ENCODE data around the gene NOC3L.

DNA sequence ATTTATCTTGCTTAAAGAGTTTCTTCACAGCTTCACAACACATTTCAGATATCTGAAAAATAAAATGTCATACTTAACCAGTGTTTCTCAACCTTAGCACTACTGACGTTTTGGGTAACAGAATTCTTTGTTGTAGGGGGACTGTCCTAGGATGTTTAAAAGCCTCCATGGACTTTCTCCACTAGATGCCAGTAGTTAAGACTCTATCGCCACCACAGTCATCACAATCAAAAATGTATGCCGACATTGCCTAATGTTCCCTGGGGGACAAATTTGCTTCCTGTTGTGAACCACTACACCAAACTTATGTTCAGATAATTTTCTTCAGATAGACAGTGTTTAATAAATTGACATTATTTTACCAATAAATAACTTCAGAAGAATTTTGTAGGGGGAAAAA lies 13.4 kb downstream of the NOC3L start:
- TF ChIP-seq, protein P1, sequence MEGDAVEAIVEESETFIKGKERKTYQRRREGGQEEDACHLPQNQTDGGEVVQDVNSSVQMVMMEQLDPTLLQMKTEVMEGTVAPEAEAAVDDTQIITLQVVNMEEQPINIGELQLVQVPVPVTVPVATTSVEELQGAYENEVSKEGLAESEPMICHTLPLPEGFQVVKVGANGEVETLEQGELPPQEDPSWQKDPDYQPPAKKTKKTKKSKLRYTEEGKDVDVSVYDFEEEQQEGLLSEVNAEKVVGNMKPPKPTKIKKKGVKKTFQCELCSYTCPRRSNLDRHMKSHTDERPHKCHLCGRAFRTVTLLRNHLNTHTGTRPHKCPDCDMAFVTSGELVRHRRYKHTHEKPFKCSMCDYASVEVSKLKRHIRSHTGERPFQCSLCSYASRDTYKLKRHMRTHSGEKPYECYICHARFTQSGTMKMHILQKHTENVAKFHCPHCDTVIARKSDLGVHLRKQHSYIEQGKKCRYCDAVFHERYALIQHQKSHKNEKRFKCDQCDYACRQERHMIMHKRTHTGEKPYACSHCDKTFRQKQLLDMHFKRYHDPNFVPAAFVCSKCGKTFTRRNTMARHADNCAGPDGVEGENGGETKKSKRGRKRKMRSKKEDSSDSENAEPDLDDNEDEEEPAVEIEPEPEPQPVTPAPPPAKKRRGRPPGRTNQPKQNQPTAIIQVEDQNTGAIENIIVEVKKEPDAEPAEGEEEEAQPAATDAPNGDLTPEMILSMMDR (conservative IDR thresholded peaks at IDR 0.05; ENCODE audit: low read depth, low read length), result no peak
- TF ChIP-seq BHLHE40 (IDR thresholded peaks at IDR 0.05; ENCODE audit: low read depth, low read length) (no peak), POLR2A (IDR thresholded peaks at IDR 0.05; ENCODE audit: low read depth, low read length) (no peak), MAFK (IDR thresholded peaks at IDR 0.05; ENCODE audit: low read depth, low read length) (no peak), FOS (IDR thresholded peaks at IDR 0.05; ENCODE audit: low read depth, low read length) (no peak), RCOR1 (IDR thresholded peaks at IDR 0.05; ENCODE audit: insufficient replicate concordance, low read length) (no peak), MAZ (IDR thresholded peaks at IDR 0.05; ENCODE audit: borderline replicate concordance, low read depth, low read length) (no peak), RAD21 (IDR thresholded peaks at IDR 0.05; ENCODE audit: low read length) (no peak), NFE2L2 (IDR thresholded peaks at IDR 0.05; ENCODE audit: low read depth, low read length) (no peak), RFX5 (IDR thresholded peaks at IDR 0.05; ENCODE audit: low read depth, low read length) (no peak), CEBPB (IDR thresholded peaks at IDR 0.05; ENCODE audit: low read depth, low read length) (no peak), SMC3 (IDR thresholded peaks at IDR 0.05; ENCODE audit: low read depth, low read length) (no peak)
- TF ChIP-seq, protein P2, sequence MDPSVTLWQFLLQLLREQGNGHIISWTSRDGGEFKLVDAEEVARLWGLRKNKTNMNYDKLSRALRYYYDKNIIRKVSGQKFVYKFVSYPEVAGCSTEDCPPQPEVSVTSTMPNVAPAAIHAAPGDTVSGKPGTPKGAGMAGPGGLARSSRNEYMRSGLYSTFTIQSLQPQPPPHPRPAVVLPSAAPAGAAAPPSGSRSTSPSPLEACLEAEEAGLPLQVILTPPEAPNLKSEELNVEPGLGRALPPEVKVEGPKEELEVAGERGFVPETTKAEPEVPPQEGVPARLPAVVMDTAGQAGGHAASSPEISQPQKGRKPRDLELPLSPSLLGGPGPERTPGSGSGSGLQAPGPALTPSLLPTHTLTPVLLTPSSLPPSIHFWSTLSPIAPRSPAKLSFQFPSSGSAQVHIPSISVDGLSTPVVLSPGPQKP (IDR thresholded peaks at IDR 0.05; ENCODE audit: borderline replicate concordance, low read depth, low read length), result no peak
